Prostate gland (tissue), 2 donors: ENCODE measurements around the gene CNST. TPM values are rescaled to one million over a fixed set of nuclear protein-coding genes. Genes with fewer than 3 reads are reported as not detected.

Experiments
- DNase-seq: peaks from one replicate; pipeline ENCODE4 v3.0.0-alpha.2; 2019; ENCODE audit warnings: low spot score
- H3K27ac ChIP-seq, 2 donors: fragments of 200-600 bp; sonication (generic); 2 replicates each; pipeline ENCODE4 v1.5.1; 2017 to 2019
- H3K27me3 ChIP-seq: fragments of 200-600 bp; sonication (generic); replicated peaks from 2 replicates; pipeline ENCODE4 v1.5.1; 2019; ENCODE audit not compliant: insufficient read depth
- H3K36me3 ChIP-seq, 2 donors: fragments of 200-600 bp; sonication (generic); 1 replicate in 1 of 2; 2 replicates in 1 of 2; pipeline versions ENCODE4 v1.5.1 to v1.8.1; 2017 to 2019
- H3K4me1 ChIP-seq: fragments of 200-600 bp; sonication (generic); replicated peaks from 2 replicates; pipeline ENCODE4 v1.5.1; 2019
- H3K4me3 ChIP-seq, 2 donors: fragments of 200-600 bp; sonication (generic); 2 replicates each; pipeline ENCODE4 v1.5.1; 2017 to 2019
- H3K9me3 ChIP-seq: fragments of 200-600 bp; sonication (generic); 2 replicates; pipeline ENCODE4 v1.5.1; 2017
- POLR2A ChIP-seq: fragments of 450-650 bp; IDR thresholded peaks from one replicate; pipeline ENCODE4 v1.6.1; 2016; ENCODE audit warnings: antibody characterized with exemption, mild to moderate bottlenecking
- POLR2AphosphoS5 ChIP-seq: sonication (generic); formaldehyde crosslinking; IDR thresholded peaks from one replicate; pipeline ENCODE4 v1.6.1; 2017; ENCODE audit warnings: antibody characterized with exemption
- WGBS: methylation state at CpG from one replicate; pipeline ENCODE4 v1.1.5; 2018; 5-methylcytosine and 5-hydroxymethylcytosine counted together
- intact Hi-C: fragments of 100-400 bp; cut with DNase I; formaldehyde crosslinking; loops from one replicate; pipeline ENCODE4 v1.14.2; 2022
- total RNA-seq, 2 donors: library from RNA; depleted of rRNA; stranded (reverse); fragments of >200 nt; gene quantifications; one replicate each; pipeline ENCODE4 v1.1.0, GENCODE V29; 2016
- TF ChIP-seq, protein P1 (sequence below), 4 experiments: fragments of 200-600 bp in 2 of 4; fragments of 450-650 bp in 2 of 4; sonication (generic) in 2 of 4; IDR thresholded peaks; 1 replicate in 3 of 4; 2 replicates in 1 of 4; pipeline ENCODE4 v1.5.1; 2016 to 2019; ENCODE audit warnings: antibody characterized with exemption in 4 of 4, mild to moderate bottlenecking in 2 of 4, moderate library complexity in 2 of 4

The CNST gene
- total RNA-seq, 2 donors from 2014 or later = 19.4 to 52.6 TPM

DNA sequence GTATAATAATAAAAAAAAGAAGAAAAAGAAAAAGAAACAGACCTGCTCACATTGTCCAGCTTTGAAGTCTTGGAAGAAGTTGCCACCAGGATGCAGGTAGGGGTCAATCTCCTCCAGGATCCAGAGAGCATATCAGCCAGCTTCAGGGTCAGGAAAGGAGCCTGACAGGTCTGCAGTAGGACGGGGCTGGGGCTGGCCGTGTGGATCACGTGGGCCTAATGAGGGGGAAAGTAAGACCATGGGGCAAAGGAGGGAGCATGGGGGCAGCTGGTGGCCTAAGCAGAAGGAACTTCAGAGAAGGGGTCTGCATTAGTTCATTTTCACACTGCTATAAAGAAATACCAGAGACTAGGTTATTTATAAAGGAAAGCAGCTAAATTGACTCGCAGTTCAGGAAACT, 39.9 kb upstream of the CNST start:
- no peaks in the 10 kb centered on the region for H3K9me3 ChIP-seq
- H3K27ac ChIP-seq = no peak overlapping the region
- DNase-seq = no peak
- no peaks in the 10 kb centered on the region for H3K4me1 ChIP-seq
- no peaks in the 10 kb centered on the region for H3K27me3 ChIP-seq
- intact Hi-C loops = no loop called here
- no peaks in the 10 kb centered on the region for H3K36me3 ChIP-seq
- no peak overlapping the region for H3K4me3 ChIP-seq
- WGBS = 82% methylated on average over 4 of the region's 4 CpGs
- TF ChIP-seq POLR2A (no peak), POLR2AphosphoS5 (no peak)
- TF ChIP-seq, protein P1, sequence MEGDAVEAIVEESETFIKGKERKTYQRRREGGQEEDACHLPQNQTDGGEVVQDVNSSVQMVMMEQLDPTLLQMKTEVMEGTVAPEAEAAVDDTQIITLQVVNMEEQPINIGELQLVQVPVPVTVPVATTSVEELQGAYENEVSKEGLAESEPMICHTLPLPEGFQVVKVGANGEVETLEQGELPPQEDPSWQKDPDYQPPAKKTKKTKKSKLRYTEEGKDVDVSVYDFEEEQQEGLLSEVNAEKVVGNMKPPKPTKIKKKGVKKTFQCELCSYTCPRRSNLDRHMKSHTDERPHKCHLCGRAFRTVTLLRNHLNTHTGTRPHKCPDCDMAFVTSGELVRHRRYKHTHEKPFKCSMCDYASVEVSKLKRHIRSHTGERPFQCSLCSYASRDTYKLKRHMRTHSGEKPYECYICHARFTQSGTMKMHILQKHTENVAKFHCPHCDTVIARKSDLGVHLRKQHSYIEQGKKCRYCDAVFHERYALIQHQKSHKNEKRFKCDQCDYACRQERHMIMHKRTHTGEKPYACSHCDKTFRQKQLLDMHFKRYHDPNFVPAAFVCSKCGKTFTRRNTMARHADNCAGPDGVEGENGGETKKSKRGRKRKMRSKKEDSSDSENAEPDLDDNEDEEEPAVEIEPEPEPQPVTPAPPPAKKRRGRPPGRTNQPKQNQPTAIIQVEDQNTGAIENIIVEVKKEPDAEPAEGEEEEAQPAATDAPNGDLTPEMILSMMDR (IDR thresholded peaks at IDR 0.05) = no peak

DNA sequence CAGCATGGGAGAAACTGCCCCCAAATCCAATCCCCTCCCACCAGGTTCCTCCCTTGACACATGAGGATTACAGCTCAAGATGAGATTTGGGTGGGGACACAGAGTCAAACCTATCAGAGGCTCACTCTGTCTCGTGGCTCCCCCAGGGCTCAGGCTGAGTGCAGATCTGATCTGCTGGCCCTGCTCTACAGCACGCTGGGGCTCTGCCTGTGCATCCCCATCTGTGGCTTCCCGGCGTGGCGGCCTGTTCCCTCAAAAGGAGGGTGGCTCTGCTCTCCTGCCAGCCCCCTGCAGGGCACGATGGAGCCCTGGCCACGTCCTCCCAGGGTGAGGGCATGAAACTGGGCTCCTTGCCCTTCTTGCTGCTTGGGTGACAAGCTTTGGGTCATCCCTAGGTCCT, 39.3 kb upstream of the CNST start:
- TF ChIP-seq, protein P1 (IDR thresholded peaks at IDR 0.05) = no peak
- TF ChIP-seq POLR2AphosphoS5 = no peak
- TF ChIP-seq POLR2A = no peak
- intact Hi-C loops = no loop called here
- no peaks in the 10 kb centered on the region for H3K36me3 ChIP-seq
- DNase-seq = no peak
- no peaks in the 10 kb centered on the region for H3K9me3 ChIP-seq
- H3K27ac ChIP-seq = no peak overlapping the region
- H3K4me1 ChIP-seq = no peaks in the 10 kb centered on the region
- 77% methylated on average over 7 of the region's 7 CpGs for WGBS
- no peaks in the 10 kb centered on the region for H3K27me3 ChIP-seq
- no peak overlapping the region for H3K4me3 ChIP-seq

DNA sequence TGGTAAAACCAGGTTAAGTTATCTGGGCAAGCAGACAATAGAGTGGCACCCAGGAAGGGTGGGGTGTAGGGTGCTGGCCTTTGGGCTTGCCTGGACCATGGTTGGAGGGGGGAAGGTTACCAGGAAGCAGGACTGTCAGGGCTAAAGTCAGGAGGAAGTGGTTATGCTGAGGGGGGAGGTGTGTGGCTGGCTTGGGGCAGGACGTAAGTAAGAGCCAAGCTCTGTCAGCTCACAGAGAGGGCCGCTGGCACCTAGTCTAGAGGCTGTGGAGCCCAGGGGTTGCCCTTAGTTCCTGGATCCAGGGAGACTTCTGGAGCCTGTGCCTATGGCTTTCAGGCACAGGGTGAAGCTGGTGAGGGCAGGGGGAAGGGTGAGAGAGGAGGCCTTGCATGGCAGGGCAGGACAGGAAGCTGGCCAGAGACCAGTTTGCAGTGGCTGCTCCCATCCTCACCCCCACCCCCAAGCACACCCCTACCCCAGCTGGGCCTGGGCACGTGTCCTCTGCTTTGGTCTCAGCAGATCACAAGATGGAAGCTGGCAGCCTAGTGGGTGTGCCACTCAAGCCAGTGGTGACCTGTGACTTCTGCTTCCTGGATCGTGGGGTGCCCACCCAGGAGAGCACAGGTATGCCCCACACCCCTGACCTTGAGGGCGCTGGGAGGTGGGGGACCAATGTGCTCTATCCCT, 38.7 kb upstream of the CNST start:
- no peak overlapping the region for H3K4me3 ChIP-seq
- intact Hi-C loops = no loop called here
- no peaks in the 10 kb centered on the region for H3K36me3 ChIP-seq
- H3K27me3 ChIP-seq = no peaks in the 10 kb centered on the region
- H3K9me3 ChIP-seq = no peaks in the 10 kb centered on the region
- H3K4me1 ChIP-seq = no peaks in the 10 kb centered on the region
- 56% methylated on average over 5 of the region's 5 CpGs for WGBS
- H3K27ac ChIP-seq = no peak overlapping the region
- DNase-seq = no peak
- TF ChIP-seq, protein P1 (IDR thresholded peaks at IDR 0.05) = no peak
- no peak for TF ChIP-seq POLR2AphosphoS5
- no peak for TF ChIP-seq POLR2A

DNA sequence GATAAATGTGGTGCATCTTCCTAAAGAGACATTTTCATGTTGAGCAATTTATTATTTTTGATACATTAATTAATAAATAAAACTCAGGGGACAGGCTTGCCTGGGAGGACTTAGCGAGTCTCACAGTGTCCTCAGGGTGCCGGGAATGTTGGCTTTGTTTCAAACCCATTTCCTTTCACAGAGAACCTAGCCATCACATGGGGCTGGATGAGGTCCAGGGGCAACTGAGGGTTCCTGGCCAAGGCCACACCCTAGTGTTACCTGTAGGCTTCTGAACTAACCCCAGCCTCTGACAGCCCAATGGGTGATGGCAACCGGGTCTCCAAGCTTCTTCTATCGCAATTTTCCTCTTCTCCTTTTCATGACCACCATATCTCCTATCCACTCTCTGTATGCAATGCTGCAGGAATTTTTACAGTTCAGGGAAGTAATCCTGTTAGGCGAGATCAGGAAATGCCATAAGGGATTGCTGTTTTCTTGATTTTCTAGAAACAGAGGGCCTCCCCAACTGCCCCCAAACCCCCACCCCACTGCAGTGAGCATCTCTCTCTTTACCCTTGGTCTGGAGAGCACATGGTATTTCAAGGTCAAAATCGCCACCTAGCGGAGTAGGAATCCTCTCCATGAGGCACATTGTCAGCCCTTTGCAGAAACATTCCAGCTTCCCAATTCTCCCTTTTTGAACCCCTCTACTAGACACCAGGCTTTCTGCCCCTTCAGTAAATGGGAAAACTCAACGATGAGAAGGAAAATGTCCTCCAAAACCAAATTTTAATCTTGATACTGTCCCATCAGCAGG, 37.1 kb upstream of the CNST start:
- Histone ChIP-seq H3K27me3 (no peaks in the 10 kb centered on the region), H3K4me3 (no peak overlapping the region), H3K9me3 (no peaks in the 10 kb centered on the region), H3K4me1 (no peaks in the 10 kb centered on the region), H3K36me3 (no peaks in the 10 kb centered on the region), H3K27ac (no peak overlapping the region)
- TF ChIP-seq, protein P1 (IDR thresholded peaks at IDR 0.05) = no peak
- no peak for TF ChIP-seq POLR2AphosphoS5
- no peak for TF ChIP-seq POLR2A
- WGBS = 68% methylated on average over 8 of the region's 8 CpGs
- no peak for DNase-seq
- intact Hi-C loops = no loop called here
